ENCODE results near the gene SPEF2. TPM values are rescaled to one million over a fixed set of nuclear protein-coding genes. Genes with fewer than 3 reads are reported as not detected.

The SPEF2 gene
- polyA plus RNA-seq, 2 of the 4 experiments (the other 2 are of a cell fraction) = 2.2 to 8.7 TPM

DNA sequence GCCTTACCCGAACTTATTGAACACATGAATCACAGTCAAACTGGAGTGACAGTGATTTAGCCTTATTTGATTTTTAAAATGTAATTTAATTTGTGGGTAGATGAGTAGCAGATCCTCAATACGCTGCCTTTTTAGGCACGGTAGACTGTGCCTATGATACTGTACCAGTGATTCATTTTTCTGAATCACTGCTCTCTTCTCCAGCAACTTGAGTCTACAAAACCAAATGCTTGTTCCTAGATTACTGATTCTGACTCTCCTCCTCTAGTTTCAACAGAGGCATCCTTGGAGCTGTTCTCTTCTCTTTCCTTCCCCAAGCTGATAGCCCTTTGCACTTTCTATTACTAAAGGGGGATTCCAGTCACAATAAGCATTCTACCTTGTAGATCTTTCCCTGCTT, 144.7 kb downstream of the SPEF2 start:
- H3K4me1 ChIP-seq = no peaks in the 10 kb centered on the region
- no peaks in the 10 kb centered on the region for H3K9me3 ChIP-seq
- FAIRE-seq (no peak), DNase-seq (ENCODE audit: low read depth in 1 of 2, low spot score in 1 of 2) (no peak), ATAC-seq (no peak)
- POLR2A ChIA-PET = no interaction called here
- no peak overlapping the region for H3K4me2 ChIP-seq
- H3K4me3 ChIP-seq = no peak overlapping the region
- 33% methylated on average over 3 of the region's 3 CpGs for WGBS (ENCODE audit: missing lambda C conversion rate)
- H3K27ac ChIP-seq = no peak overlapping the region
- CTCF ChIA-PET = no interaction called here
- no peak for TF ChIP-seq PHF8 (IDR thresholded peaks at IDR 0.05; ENCODE audit: borderline replicate concordance, low read depth)
- TF ChIP-seq ZC3H11A (IDR thresholded peaks at IDR 0.05) = no peak
- TF ChIP-seq NR3C1 (IDR thresholded peaks at IDR 0.05) = no peak
- no peak for TF ChIP-seq CEBPB (IDR thresholded peaks at IDR 0.05)
- TF ChIP-seq RAD21 (conservative IDR thresholded peaks at IDR 0.05 in 1 of 2, IDR thresholded peaks at IDR 0.05 in 1 of 2) = no peak

DNA sequence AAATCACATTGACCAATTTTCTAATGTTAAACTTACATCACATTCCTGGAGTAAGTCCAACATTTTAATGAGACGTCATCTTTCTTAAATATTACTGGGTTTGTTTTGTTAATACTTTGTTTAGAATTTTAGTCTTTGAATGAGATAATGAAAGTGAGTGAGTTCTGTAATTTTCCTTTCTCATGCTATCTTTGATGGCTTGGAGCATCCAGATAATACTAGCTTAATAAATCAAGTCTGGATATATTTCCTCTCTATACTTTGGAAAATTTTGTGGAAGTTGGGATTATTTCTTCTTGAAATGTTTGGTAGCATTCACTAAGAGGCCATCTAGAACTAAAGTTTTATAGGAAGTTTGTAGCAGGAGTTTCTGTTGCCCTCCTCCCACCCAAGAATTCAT, 148.3 kb downstream of the SPEF2 start:
- WGBS (ENCODE audit: missing lambda C conversion rate) = 33% methylated on average over 1 of the region's 1 CpG
- no peak overlapping the region for H3K27ac ChIP-seq
- ATAC-seq = no peak
- CTCF ChIA-PET = no interaction called here
- no peak overlapping the region for H3K4me2 ChIP-seq
- FAIRE-seq = no peak
- POLR2A ChIA-PET = no interaction called here
- H3K9me3 ChIP-seq = no peaks in the 10 kb centered on the region
- H3K4me1 ChIP-seq = no peaks in the 10 kb centered on the region
- no peak for DNase-seq (ENCODE audit: low read depth in 1 of 2, low spot score in 1 of 2)
- TF ChIP-seq BHLHE40 (IDR thresholded peaks at IDR 0.05; ENCODE audit: low read depth, low read length) = no peak
- no peak overlapping the region for H3K4me3 ChIP-seq

DNA sequence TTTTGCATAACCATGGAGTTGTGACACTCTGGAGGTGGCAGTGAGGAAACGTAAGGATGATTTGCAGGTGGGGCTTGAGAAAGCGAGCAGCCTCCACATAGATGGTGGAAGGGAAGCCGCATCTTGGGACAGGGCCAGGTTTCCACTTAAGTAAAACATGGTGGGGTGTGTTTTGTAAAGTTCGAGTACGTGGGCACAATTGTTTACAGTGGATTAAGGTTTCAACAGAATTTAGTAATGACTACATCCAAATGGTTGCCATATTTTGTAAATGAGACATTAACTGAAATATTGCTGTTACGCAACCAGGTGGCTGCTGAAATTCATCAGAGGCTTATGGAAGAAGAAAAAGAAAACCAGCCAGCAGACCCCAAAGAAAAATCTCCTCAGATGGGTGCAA, 153.6 kb downstream of the SPEF2 start:
- ATAC-seq (no peak), FAIRE-seq (no peak), DNase-seq (ENCODE audit: low read depth in 1 of 2, low spot score in 1 of 2) (no peak)
- no peak for TF ChIP-seq SMC3 (IDR thresholded peaks at IDR 0.05)
- peak in 1 of 2 experiments; percentile 42; a peak in 1 of 4 replicates for TF ChIP-seq CEBPB (IDR thresholded peaks at IDR 0.05)
- no peak for TF ChIP-seq RNF2 (IDR thresholded peaks at IDR 0.05; ENCODE audit: borderline replicate concordance, low read depth)
- CTCF ChIA-PET = no interaction called here
- Histone ChIP-seq H3K9me3 (no peaks in the 10 kb centered on the region), H3K4me2 (no peak overlapping the region), H3K27ac (no peak overlapping the region), H3K4me1 (no peaks in the 10 kb centered on the region), H3K4me3 (no peak overlapping the region)
- POLR2A ChIA-PET = no interaction called here
- WGBS (ENCODE audit: missing lambda C conversion rate) = 30% methylated on average over 6 of the region's 6 CpGs

DNA sequence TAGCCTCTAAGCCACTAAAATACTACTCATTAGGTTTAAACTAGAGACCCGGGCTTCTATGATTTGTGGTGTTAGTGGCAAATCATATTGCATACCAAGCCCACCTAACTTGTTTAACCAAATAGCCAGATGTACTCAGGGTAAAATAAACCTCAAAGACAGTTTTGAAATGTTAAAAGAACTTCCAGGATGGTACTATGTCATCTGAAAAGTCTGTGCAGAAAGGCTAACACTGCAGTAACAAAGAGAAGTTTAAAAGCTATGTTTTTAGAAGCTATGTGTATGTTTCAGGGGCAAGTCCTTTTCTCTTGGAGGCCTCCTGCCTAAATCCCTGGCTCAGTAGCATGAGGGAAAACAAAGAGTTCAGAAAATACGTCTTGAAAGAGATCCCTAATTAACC, 154.2 kb downstream of the SPEF2 start:
- no peaks in the 10 kb centered on the region for H3K4me1 ChIP-seq
- no peak overlapping the region for H3K4me3 ChIP-seq
- no peak overlapping the region for H3K4me2 ChIP-seq
- DNase-seq (ENCODE audit: low read depth in 1 of 2, low spot score in 1 of 2) = no peak
- no peaks in the 10 kb centered on the region for H3K9me3 ChIP-seq
- POLR2A ChIA-PET = no interaction called here
- no peak overlapping the region for H3K27ac ChIP-seq
- CTCF ChIA-PET = no interaction called here
- TF ChIP-seq SREBF2 (IDR thresholded peaks at IDR 0.05) = no peak
- TF ChIP-seq ZSCAN20 (CRISPR knock-in tag; IDR thresholded peaks at IDR 0.05) = no peak
- no peak for TF ChIP-seq ZNF302 (CRISPR knock-in tag; IDR thresholded peaks at IDR 0.05)
- TF ChIP-seq HOXB5 (CRISPR knock-in tag; IDR thresholded peaks at IDR 0.05) = no peak
- no peak for TF ChIP-seq HEYL (CRISPR knock-in tag; IDR thresholded peaks at IDR 0.05)
- TF ChIP-seq, protein P1, sequence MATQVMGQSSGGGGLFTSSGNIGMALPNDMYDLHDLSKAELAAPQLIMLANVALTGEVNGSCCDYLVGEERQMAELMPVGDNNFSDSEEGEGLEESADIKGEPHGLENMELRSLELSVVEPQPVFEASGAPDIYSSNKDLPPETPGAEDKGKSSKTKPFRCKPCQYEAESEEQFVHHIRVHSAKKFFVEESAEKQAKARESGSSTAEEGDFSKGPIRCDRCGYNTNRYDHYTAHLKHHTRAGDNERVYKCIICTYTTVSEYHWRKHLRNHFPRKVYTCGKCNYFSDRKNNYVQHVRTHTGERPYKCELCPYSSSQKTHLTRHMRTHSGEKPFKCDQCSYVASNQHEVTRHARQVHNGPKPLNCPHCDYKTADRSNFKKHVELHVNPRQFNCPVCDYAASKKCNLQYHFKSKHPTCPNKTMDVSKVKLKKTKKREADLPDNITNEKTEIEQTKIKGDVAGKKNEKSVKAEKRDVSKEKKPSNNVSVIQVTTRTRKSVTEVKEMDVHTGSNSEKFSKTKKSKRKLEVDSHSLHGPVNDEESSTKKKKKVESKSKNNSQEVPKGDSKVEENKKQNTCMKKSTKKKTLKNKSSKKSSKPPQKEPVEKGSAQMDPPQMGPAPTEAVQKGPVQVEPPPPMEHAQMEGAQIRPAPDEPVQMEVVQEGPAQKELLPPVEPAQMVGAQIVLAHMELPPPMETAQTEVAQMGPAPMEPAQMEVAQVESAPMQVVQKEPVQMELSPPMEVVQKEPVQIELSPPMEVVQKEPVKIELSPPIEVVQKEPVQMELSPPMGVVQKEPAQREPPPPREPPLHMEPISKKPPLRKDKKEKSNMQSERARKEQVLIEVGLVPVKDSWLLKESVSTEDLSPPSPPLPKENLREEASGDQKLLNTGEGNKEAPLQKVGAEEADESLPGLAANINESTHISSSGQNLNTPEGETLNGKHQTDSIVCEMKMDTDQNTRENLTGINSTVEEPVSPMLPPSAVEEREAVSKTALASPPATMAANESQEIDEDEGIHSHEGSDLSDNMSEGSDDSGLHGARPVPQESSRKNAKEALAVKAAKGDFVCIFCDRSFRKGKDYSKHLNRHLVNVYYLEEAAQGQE (IDR thresholded peaks at IDR 0.05) = no peak
- no peak for TF ChIP-seq HDAC2 (IDR thresholded peaks at IDR 0.05)
- TF ChIP-seq, protein P2, sequence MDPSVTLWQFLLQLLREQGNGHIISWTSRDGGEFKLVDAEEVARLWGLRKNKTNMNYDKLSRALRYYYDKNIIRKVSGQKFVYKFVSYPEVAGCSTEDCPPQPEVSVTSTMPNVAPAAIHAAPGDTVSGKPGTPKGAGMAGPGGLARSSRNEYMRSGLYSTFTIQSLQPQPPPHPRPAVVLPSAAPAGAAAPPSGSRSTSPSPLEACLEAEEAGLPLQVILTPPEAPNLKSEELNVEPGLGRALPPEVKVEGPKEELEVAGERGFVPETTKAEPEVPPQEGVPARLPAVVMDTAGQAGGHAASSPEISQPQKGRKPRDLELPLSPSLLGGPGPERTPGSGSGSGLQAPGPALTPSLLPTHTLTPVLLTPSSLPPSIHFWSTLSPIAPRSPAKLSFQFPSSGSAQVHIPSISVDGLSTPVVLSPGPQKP (IDR thresholded peaks at IDR 0.05; ENCODE audit: low read depth, low read length) = no peak
- no peak for TF ChIP-seq ZFP36 (IDR thresholded peaks at IDR 0.05; ENCODE audit: borderline replicate concordance, partially characterized antibody)
- TF ChIP-seq PHF8 (IDR thresholded peaks at IDR 0.05; ENCODE audit: borderline replicate concordance, low read depth) = no peak
- TF ChIP-seq ESRRA (IDR thresholded peaks at IDR 0.05; ENCODE audit: borderline replicate concordance, low read length) = no peak
- no peak for TF ChIP-seq HOXA7 (CRISPR knock-in tag; IDR thresholded peaks at IDR 0.05)
- TF ChIP-seq RNF2 (IDR thresholded peaks at IDR 0.05; ENCODE audit: borderline replicate concordance, low read depth) = no peak
- TF ChIP-seq, protein P3, sequence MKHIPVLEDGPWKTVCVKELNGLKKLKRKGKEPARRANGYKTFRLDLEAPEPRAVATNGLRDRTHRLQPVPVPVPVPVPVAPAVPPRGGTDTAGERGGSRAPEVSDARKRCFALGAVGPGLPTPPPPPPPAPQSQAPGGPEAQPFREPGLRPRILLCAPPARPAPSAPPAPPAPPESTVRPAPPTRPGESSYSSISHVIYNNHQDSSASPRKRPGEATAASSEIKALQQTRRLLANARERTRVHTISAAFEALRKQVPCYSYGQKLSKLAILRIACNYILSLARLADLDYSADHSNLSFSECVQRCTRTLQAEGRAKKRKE (CRISPR knock-in tag; IDR thresholded peaks at IDR 0.05; ENCODE audit: low read depth) = no peak
- no peak for TF ChIP-seq EHMT2 (IDR thresholded peaks at IDR 0.05; ENCODE audit: low read depth)
- TF ChIP-seq NFE2L2 (conservative IDR thresholded peaks at IDR 0.05; ENCODE audit: low read length) = no peak
- TF ChIP-seq EHF (CRISPR knock-in tag; IDR thresholded peaks at IDR 0.05) = no peak
- TF ChIP-seq, protein P4, sequence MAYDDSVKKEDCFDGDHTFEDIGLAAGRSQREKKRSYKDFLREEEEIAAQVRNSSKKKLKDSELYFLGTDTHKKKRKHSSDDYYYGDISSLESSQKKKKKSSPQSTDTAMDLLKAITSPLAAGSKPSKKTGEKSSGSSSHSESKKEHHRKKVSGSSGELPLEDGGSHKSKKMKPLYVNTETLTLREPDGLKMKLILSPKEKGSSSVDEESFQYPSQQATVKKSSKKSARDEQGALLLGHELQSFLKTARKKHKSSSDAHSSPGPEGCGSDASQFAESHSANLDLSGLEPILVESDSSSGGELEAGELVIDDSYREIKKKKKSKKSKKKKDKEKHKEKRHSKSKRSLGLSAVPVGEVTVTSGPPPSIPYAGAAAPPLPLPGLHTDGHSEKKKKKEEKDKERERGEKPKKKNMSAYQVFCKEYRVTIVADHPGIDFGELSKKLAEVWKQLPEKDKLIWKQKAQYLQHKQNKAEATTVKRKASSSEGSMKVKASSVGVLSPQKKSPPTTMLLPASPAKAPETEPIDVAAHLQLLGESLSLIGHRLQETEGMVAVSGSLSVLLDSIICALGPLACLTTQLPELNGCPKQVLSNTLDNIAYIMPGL (CRISPR knock-in tag; IDR thresholded peaks at IDR 0.05; ENCODE audit: borderline replicate concordance) = no peak
- no peak for FAIRE-seq
- ATAC-seq = no peak
- WGBS (ENCODE audit: missing lambda C conversion rate) = 0% methylated on average over 2 of the region's 2 CpGs

Measured in A549 (cell line).